ENCODE data around the gene TRPM3.

DNA sequence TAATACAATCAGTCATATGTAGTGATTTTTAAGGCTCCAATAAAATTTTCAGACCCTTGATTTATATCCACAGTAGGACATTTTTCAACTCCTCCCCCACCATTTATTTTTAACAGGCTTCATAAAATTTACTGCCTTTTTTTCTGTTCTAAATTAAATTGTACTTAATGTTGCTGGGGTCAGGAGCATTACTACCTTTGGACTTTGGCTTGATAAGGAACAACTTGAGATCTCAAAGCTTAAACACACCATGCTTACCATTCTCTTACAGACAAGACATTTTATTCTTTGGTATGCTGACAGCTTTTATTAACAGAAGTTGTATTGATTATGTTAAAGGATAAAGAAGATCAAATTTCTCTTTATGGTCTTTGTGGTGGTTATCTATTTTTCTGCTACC is 30.5 kb downstream of the TRPM3 start:
- TF ChIP-seq POLR2A (IDR thresholded peaks at IDR 0.05) = no peak
- no peak for TF ChIP-seq CTCF (IDR thresholded peaks at IDR 0.05)
- no peak for TF ChIP-seq POLR2AphosphoS5 (IDR thresholded peaks at IDR 0.05)
- no peak for TF ChIP-seq EP300 (IDR thresholded peaks at IDR 0.05)
